Midbrain (tissue), 1 donor: Measurements from ENCODE around the gene COL6A1.

Experiments
- DNase-seq: peaks from one replicate; lab custom pipeline; 2025; lab: John Stamatoyannopoulos, UW

COL6A1 gene

GRCh38 chr21:45982758-45983648 is 1.4 kb downstream of the COL6A1 start:
- DNase-seq: no peak

- no peak for DNase-seq
These were observed 2.0 kb downstream of the COL6A1 start for GRCh38 chr21:45983649-45983965.

- DNase-seq: no peak
These were observed 2.5 kb downstream of the COL6A1 start for GRCh38 chr21:45983981-45984551.

- no peak for DNase-seq
These were observed 3.1 kb downstream of the COL6A1 start for GRCh38 chr21:45984584-45985095.

- no peak for DNase-seq
These were observed 4.1 kb downstream of the COL6A1 start for GRCh38 chr21:45985471-45986315.

- no peak for DNase-seq
These were observed 4.9 kb downstream of the COL6A1 start for GRCh38 chr21:45986316-45987051.

- DNase-seq: no peak
These were observed 5.6 kb downstream of the COL6A1 start for GRCh38 chr21:45987121-45987711.

- no peak for DNase-seq
These were observed 7.1 kb downstream of the COL6A1 start for GRCh38 chr21:45988366-45989347.

- no peak for DNase-seq
These were observed 7.9 kb downstream of the COL6A1 start for GRCh38 chr21:45989355-45990048.

- DNase-seq: no peak
These were observed 8.6 kb downstream of the COL6A1 start for GRCh38 chr21:45990049-45990711.

- DNase-seq: no peak
These were observed 9.4 kb downstream of the COL6A1 start for GRCh38 chr21:45990741-45991605.

GRCh38 chr21:45991606-45992300 is 10.2 kb downstream of the COL6A1 start:
- DNase-seq: no peak

GRCh38 chr21:45992301-45993209 is 11.0 kb downstream of the COL6A1 start:
- no peak for DNase-seq

GRCh38 chr21:45993210-45994085 is 11.9 kb downstream of the COL6A1 start:
- no peak for DNase-seq

GRCh38 chr21:45994086-45994661 is 12.6 kb downstream of the COL6A1 start:
- DNase-seq: no peak
